ENCODE data around the gene NLRP8. TPM values are rescaled to one million over a fixed set of nuclear protein-coding genes. Genes with fewer than 3 reads are reported as not detected.

Gene NLRP8
- total and polyA plus RNA-seq, 5 donors from 2014 or later, result not detected

- ATAC-seq (ENCODE audit: low read depth in 2 of 2), result no peak
- H3K9me3 ChIP-seq (ENCODE audit: control insufficient read depth in 2 of 2, low read length in 2 of 2), result peaks cover 0 to 2% of the 10 kb centered on the region in 2 experiments
- H3K36me3 ChIP-seq (ENCODE audit: control insufficient read depth, insufficient read depth, low read length), result no peaks in the 10 kb centered on the region
- peaks cover 4% of the 10 kb centered on the region for H3K27me3 Mint-ChIP-seq
- no peak overlapping the region for H3K27ac ChIP-seq (ENCODE audit: insufficient read depth, low read length, poor library complexity, severe bottlenecking)
- H3K4me3 ChIP-seq (ENCODE audit: low read depth, low read length), result no peak overlapping the region
- no peaks in the 10 kb centered on the region for H3K4me1 ChIP-seq (ENCODE audit: control insufficient read depth, insufficient read depth, low read length, poor library complexity, severe bottlenecking)
- no peak overlapping the region for H3K4me3 Mint-ChIP-seq
- no peaks in the 10 kb centered on the region for H3K4me1 Mint-ChIP-seq
- H3K27me3 ChIP-seq (ENCODE audit: control insufficient read depth, insufficient read depth, low read length), result no peaks in the 10 kb centered on the region
- DNase-seq, result no peak
- H3K36me3 Mint-ChIP-seq, result no peaks in the 10 kb centered on the region
- H3K27ac Mint-ChIP-seq, result no peak overlapping the region
- H3K9me3 Mint-ChIP-seq, result peaks cover 0 to 7% (median 0%) of the 10 kb centered on the region in 7 donors
Observed at GRCh38 chr19:56026769-56027168, 79.1 kb downstream of the NLRP8 start.

Other genes with a start within 250 kb of the NLRP8 start
- gene NLRP9, start 209.4 kb upstream of the NLRP8 start, total RNA-seq, result not detected
- gene NLRP9, start 209.4 kb upstream of the NLRP8 start, polyA plus RNA-seq, result not detected
- gene RFPL4A, start 188.7 kb upstream of the NLRP8 start, total RNA-seq, result not detected
- gene RFPL4A, start 188.7 kb upstream of the NLRP8 start, polyA plus RNA-seq, result not detected
- gene RFPL4AL1, start 178.7 kb upstream of the NLRP8 start, total RNA-seq, result not detected
- not detected for gene RFPL4AL1, start 178.7 kb upstream of the NLRP8 start, polyA plus RNA-seq
- not detected for gene NLRP11, start 115.8 kb upstream of the NLRP8 start, total RNA-seq
- not detected for gene NLRP11, start 115.8 kb upstream of the NLRP8 start, polyA plus RNA-seq
- not detected for gene NLRP4, start 111.3 kb upstream of the NLRP8 start, total RNA-seq
- not detected for gene NLRP4, start 111.3 kb upstream of the NLRP8 start, polyA plus RNA-seq
- not detected for gene NLRP13, start 15.5 kb upstream of the NLRP8 start, total RNA-seq
- gene NLRP13, start 15.5 kb upstream of the NLRP8 start, polyA plus RNA-seq, result not detected
- not detected for gene NLRP5, start 38.9 kb downstream of the NLRP8 start, total RNA-seq
- not detected for gene NLRP5, start 38.9 kb downstream of the NLRP8 start, polyA plus RNA-seq
- gene ZNF787, start 173.5 kb downstream of the NLRP8 start, total RNA-seq, result 21.4 TPM
- 1 to 10 TPM in 3 of 4 donors, under 1 TPM in 1; 0.73 to 1.8 (median 1.4) TPM for gene ZNF787, start 173.5 kb downstream of the NLRP8 start, polyA plus RNA-seq
- 23.5 TPM for gene ZNF444, start 193.5 kb downstream of the NLRP8 start, total RNA-seq
- 10 to 100 TPM; 10.8 to 16.0 (median 13.4) TPM for gene ZNF444, start 193.5 kb downstream of the NLRP8 start, polyA plus RNA-seq
- not detected for gene GALP, start 228.2 kb downstream of the NLRP8 start, total RNA-seq
- gene GALP, start 228.2 kb downstream of the NLRP8 start, polyA plus RNA-seq, result not detected
- gene ZSCAN5B, start 250.0 kb downstream of the NLRP8 start, total RNA-seq, result not detected
- gene ZSCAN5B, start 250.0 kb downstream of the NLRP8 start, polyA plus RNA-seq, result not detected

All from CD4-positive, CD25-positive, alpha-beta regulatory T cell (primary cell).